ENCODE results near the gene ZDHHC8. TPM values are rescaled to one million over a fixed set of nuclear protein-coding genes. Genes with fewer than 3 reads are reported as not detected.

Gene ZDHHC8
- total and polyA plus RNA-seq, 12 donors, result 23.2 to 51.7 (median 37.5) TPM

GRCh38 chr22:20174785-20175596 is 43.4 kb downstream of the ZDHHC8 start:
- DNase-seq, result no peak
- H3K27me3 ChIP-seq, result no peaks in the 10 kb centered on the region
- intact Hi-C loops (cut with DNase I), result loop anchor here in 1 of 10 donors (5.0 kb wide), 2 partner anchors 62 to 97 kb away; no protein-coding TSS in a partner anchor
- H3K9me3 ChIP-seq, result no peaks in the 10 kb centered on the region
- TF ChIP-seq, protein P1, sequence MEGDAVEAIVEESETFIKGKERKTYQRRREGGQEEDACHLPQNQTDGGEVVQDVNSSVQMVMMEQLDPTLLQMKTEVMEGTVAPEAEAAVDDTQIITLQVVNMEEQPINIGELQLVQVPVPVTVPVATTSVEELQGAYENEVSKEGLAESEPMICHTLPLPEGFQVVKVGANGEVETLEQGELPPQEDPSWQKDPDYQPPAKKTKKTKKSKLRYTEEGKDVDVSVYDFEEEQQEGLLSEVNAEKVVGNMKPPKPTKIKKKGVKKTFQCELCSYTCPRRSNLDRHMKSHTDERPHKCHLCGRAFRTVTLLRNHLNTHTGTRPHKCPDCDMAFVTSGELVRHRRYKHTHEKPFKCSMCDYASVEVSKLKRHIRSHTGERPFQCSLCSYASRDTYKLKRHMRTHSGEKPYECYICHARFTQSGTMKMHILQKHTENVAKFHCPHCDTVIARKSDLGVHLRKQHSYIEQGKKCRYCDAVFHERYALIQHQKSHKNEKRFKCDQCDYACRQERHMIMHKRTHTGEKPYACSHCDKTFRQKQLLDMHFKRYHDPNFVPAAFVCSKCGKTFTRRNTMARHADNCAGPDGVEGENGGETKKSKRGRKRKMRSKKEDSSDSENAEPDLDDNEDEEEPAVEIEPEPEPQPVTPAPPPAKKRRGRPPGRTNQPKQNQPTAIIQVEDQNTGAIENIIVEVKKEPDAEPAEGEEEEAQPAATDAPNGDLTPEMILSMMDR (IDR thresholded peaks at IDR 0.05), result peak in 6 of 9 donors; percentile 23 to 43 (median 31)
- H3K27ac ChIP-seq, result no peak overlapping the region
- no peak overlapping the region for H3K4me3 ChIP-seq
- peak in 5 of 8 donors; percentile 24 to 60 (median 58) for ATAC-seq
- H3K4me1 ChIP-seq, result no peaks in the 10 kb centered on the region
- no peaks in the 10 kb centered on the region for H3K36me3 ChIP-seq
- 70 to 78% methylated on average over 19 of the region's 19 CpGs for WGBS, 2 donors

- Histone ChIP-seq H3K9me3 (no peaks in the 10 kb centered on the region), H3K27me3 (no peaks in the 10 kb centered on the region), H3K27ac (no peak overlapping the region), H3K36me3 (no peaks in the 10 kb centered on the region), H3K4me1 (no peaks in the 10 kb centered on the region), H3K4me3 (no peak overlapping the region)
- TF ChIP-seq, protein P1 (IDR thresholded peaks at IDR 0.05), result no peak
- 67 to 73% methylated on average over 12 of the region's 12 CpGs for whole genome bisulfite sequencing, 2 donors
- DNase-seq (no peak), ATAC-seq (no peak)
- intact Hi-C loops (cut with DNase I), result loop anchor here in 1 of 10 donors (5.0 kb wide), 1 partner anchor 62 kb away; no protein-coding TSS in a partner anchor
These were observed 43.9 kb downstream of the ZDHHC8 start for GRCh38 chr22:20175597-20175900.

DNA sequence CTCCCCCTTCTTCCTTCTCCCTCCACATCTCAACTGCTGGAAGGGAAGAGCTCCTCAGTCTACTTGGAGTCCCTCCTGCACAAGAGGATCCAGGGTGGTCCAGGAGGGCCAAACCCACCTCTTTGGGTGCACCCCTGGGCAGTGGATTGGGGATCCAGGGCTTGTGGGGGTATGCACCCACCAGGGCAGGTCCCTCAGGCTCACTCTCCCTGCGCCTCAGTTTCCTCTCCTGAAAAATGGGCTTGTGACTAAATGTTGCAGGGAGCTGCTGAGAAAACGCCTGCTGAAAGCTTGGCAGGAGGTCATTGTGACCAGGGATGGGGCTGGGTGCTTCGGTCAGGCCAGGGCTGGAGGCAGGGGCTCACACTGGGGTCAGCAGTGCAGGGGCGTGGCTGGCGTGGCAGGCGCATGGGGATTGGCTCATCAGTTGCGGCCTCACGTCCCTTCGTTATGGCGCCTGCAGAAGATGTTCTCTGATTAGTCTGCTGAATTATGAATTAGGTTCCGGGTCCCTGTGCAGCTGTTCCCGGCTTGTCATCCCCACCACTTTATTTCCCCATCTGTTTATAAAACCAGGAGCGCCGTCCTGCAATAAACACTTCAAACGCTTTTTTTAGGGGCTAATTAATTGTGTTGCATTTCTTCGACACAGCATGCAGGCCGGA is 44.9 kb downstream of the ZDHHC8 start:
- TF ChIP-seq, protein P1 (IDR thresholded peaks at IDR 0.05), result no peak
- DNase-seq (no peak), ATAC-seq (no peak)
- H3K9me3 ChIP-seq, result no peaks in the 10 kb centered on the region
- intact Hi-C loops (cut with DNase I), result loop anchor here in 1 of 10 donors (5.0 kb wide), 1 partner anchor 61 kb away; no protein-coding TSS in a partner anchor
- 83 to 86% methylated on average over 17 of the region's 17 CpGs for WGBS, 2 donors
- H3K4me1 ChIP-seq, result no peaks in the 10 kb centered on the region
- H3K4me3 ChIP-seq, result no peak overlapping the region
- no peaks in the 10 kb centered on the region for H3K36me3 ChIP-seq
- H3K27me3 ChIP-seq, result no peaks in the 10 kb centered on the region
- H3K27ac ChIP-seq, result no peak overlapping the region

DNA sequence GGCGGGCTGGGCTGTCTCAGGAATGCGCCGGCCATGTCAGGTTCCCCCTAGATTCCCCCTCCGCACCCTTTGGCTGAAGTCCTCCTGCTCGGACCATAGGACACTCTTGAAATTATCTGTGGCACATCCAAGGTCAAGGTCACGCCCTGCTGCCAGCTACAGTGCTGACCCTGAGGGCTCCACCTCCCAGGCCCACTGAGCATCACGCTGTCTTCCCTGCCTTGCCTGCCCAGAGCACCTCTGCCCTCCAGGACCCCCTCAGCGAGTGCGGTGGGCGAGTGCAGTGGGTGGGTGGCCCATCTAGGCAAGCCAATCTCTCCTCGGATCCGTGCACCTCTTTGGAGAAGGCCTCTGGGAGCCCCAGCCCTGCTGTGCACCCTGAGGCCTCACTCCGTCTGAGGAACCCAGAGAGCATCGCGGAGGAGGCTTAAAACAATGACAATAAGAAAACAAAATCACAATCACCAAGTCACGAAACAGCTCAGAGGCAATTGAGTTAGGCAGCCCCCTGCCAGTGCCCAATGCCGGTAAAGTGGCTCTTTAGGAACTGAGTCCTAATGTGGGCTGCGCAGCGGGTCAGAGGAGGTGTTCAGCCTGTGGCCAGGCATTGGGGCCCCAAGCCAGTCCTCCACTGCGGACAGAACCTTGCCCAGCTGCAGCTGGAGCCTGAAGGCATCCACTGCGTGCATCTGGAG is 45.8 kb downstream of the ZDHHC8 start:
- DNase-seq, result no peak
- Histone ChIP-seq H3K27ac (no peak overlapping the region), H3K4me3 (no peak overlapping the region), H3K4me1 (no peaks in the 10 kb centered on the region), H3K36me3 (no peaks in the 10 kb centered on the region), H3K9me3 (no peaks in the 10 kb centered on the region), H3K27me3 (no peaks in the 10 kb centered on the region)
- TF ChIP-seq, protein P1 (IDR thresholded peaks at IDR 0.05), result no peak
- intact Hi-C loops (cut with DNase I), result loop anchor here in 1 of 10 donors (5.0 kb wide), 1 partner anchor 60 kb away; no protein-coding TSS in a partner anchor
- WGBS, 2 donors, result 82 to 83% methylated on average over 21 of the region's 21 CpGs
- no peak for ATAC-seq
